Ecto neural progenitor cell (in vitro differentiated cells): Measurements from ENCODE around the gene EGLN2.
"Not testable (repeated sequence)": the region's sequence is repeated elsewhere in the genome, so short reads cannot be mapped to it uniquely, and the experiment has no call there.

Experiments used
- DNase-seq: peaks from one replicate; pipeline ENCODE4 v3.0.0-alpha.2; 2018; ENCODE audit warnings: low spot score

EGLN2 gene

DNA sequence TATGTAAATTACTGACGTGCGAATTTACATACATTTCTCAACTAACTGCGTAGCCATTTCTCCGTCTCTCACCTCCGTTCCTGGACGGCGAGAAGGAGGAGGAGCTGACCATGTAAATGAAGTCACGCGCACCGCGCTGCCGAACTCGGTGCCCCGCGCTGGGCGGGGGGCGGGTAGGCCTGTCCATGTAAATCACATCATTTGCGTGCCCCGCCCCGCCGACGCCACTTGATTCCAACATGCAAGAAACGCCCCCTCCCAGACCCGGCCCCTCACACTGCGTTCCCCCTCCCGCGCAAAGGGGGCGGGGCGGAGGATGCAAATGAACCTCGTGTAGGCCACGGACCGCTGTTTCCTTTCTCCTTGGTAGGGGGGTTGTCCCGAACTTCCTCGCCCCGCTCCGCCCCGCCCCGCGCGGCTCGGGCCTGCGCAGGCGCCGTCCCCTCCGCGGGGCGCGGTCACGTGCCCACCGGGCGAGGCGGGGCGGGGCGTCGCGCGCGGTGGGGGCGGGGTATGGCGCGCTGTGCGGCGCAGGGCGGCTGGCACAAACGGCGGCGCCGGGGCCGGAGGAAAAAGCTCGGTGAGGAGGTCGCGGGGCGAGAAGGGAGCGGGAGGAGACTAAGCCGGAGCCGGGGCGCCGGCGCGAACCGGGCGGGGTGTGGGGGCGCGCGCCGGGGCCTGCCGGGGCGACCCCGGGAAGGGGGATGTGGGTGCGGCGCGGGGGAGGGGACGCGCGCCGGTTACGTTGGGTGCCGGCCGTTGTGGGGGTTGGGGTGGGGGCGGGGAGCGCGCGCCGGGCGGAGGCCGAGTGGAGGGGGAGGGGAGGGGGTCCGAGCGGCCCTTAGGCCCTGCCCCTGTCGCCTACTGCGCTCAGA is at the start of gene EGLN2:
Gene EGLN2, plus strand, starts transcription at position 509 of the 875 bp plus-strand sequence. CDS start 1,382 bp downstream, outside the sequence.
- DNase-seq, result peak; percentile 100

DNA sequence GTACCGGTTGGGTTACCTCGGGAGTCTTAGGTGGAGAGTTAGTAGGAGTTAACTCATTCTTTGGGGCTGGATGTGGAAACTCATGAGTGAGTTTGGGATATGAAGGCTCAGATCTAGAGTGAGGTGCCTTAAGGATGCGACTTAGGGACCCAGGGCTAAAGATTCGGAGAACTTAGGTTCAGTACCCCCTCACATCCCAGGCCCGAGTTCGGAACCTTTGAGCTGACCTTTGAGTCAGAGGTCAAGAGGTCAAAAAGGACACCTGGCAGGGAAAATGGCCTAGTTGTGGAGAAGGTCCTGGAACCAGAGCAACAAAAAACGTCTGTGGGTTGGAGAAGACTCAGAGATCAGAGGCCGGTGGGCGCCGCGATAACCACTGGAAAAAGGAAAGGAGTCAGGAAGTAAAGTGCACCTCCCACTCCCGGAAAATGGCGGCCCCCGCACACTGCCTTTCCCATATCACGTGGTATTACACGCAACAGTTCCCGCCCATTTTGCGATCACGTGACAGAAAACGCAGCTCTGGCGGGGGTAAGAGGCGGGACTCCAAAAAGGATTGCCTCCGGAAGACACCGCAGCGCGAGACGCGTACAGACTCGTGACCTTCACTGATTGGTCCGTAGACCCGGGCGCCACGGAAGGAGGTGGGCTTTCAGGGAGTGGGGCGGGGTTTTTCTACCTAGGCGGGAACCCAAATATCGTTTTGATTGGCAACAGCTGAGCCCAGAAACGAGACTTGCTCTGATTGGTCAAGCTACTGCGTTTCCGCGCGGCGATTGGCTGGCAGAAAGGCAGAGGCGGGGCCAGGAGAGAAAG is 48.7 kb upstream of the EGLN2 start, which contains the start of gene ACTMAP:
Gene ACTMAP, minus strand, starts transcription at position 420 of the 816 bp plus-strand sequence. CDS start 674 bp downstream, outside the sequence.
- DNase-seq, result peak; percentile 99

DNA sequence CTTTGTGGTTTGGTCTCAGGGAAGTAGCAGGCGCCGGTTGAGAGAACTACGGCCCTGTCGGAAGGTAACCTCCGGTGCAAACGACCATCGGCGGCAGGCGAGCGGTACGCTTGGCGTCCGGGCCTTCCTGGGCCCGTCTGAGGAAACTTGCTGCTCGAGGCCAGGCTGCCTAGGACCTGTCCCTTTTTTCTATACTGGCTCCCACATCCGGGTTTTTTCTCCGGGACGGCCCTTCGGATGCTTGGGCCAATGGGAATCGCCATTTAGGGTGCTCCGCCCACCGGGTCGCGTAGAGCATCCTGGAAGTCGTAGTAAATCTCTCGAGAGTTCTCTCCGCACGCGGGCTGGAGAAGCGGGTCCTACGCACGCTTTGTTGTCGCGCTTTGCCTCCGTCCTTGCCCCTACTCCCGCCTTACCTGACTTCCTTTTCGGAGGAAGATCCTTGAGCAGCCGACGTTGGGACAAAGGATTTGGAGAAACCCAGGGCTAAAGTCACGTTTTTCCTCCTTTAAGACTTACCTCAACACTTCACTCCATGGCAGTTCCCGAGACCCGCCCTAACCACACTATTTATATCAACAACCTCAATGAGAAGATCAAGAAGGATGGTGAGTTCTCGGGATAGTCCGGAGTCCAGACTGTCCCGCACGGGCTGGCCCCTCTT is 48.0 kb upstream of the EGLN2 start, which contains the start of gene SNRPA:
Gene SNRPA, plus strand, starts transcription at position 330 of the 664 bp plus-strand sequence. Its CDS starts 206 bp downstream, at position 536.
- DNase-seq, result peak; percentile 98

DNA sequence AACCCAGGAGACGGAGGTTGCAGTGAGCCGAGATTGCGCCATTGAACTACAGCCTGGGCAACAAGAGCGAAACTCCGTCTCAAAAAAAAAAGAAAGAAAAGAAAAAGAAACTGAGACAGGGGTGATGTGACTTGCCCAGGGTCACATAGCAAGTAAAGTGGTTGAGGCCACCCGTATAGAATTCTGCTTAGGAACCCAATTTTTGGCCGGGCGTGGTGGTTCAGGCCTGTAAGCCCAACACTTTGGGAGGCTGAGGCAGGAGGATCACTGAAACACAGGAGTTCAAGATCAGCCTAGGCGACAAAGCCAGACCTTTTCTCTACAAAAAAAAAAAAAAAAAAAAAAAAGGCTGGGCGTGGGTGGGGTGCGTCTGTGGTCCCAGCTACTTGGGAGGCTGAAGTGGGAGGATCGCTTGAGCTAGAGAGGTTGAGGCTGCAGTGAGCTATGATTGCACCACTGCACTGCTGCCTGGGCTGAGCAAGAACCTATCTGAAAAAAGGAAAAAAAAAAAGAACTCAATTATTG is 46.7 kb upstream of the EGLN2 start:
- DNase-seq, result no peak

GRCh38 chr19:40754611-40755247 is 44.3 kb upstream of the EGLN2 start:
- no peak for DNase-seq

GRCh38 chr19:40755248-40755624 is 43.8 kb upstream of the EGLN2 start:
- DNase-seq, result no peak

- no peak for DNase-seq
Observed at GRCh38 chr19:40755791-40756190, 43.2 kb upstream of the EGLN2 start.

DNA sequence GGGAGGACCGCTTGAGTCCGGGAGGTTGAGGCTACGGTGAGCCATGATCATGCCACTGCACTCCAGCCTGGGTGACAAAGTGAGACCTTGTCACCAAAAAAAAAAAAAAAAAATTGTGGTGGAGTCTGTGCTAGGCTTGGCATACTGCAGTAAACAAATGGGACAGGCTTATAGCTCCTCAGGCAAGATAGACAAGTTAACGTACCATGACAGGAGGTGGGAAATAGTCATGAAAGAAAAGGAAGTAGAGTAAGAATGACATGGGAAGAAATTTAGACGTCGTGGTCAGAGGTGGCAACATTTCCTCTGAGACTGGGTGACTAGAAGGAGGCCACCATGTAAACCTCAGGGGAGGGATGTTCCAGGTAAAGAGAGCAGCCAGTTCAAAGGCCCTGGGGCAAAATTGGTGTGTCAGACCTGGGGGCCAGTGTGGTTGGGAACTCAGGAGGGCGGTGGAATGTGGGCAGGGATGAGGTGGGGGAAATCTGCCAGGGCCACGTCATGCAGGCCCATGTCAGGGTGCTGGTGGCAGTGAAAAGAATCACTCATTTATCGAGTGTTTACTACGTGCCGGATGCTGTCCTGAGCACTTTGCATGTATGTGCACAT is 42.4 kb upstream of the EGLN2 start:
- no peak for DNase-seq

GRCh38 chr19:40758491-40758890 is 40.5 kb upstream of the EGLN2 start:
- DNase-seq, result no peak

GRCh38 chr19:40759352-40759751 is 39.6 kb upstream of the EGLN2 start:
- DNase-seq, result no peak

- DNase-seq, result no peak
Observed at GRCh38 chr19:40762754-40763470, 36.1 kb upstream of the EGLN2 start.

DNA sequence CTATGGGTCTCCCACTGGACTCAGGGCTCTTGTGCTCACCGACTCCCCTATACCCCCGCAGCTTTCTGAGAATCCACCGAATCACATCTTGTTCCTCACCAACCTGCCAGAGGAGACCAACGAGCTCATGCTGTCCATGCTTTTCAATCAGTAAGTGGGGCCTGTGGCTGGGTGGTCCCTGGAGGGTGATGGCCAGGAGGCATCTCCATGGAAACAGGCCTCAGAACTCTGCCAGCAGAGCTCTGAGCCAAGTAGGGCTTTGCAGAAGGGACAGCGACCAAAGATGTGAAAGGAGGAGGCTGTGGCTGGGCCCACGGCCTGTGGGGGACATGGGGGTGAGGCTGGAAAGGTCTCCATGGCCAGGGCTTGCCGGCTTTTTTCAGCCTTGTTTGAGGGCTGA is 35.5 kb upstream of the EGLN2 start:
- no peak for DNase-seq

GRCh38 chr19:40763963-40764362 is 35.0 kb upstream of the EGLN2 start:
- no peak for DNase-seq

- DNase-seq, result not testable (repeated sequence)
Observed at GRCh38 chr19:40766385-40766784, 32.6 kb upstream of the EGLN2 start.

DNA sequence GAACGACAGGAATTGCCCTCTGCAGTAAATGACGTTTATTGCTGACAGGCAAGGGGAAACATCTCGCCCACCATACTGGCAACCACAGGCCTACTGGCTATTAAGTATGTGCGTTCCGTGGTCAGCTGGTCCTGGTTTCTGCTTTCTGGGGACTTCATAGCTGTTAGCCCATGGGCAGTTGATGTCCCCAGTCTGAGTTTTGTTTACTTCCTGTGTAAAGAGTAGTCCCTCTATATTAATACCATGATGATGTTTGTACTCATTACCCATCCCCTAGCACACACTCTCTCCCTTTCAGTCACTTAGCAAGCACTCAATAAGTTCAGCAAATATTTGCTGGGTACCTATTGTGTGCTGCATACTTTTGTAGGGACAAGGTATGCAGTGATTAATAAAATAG is 30.1 kb upstream of the EGLN2 start:
- DNase-seq, result no peak

- DNase-seq, result not testable (repeated sequence)
Observed at GRCh38 chr19:40771101-40771862, 27.7 kb upstream of the EGLN2 start.

DNA sequence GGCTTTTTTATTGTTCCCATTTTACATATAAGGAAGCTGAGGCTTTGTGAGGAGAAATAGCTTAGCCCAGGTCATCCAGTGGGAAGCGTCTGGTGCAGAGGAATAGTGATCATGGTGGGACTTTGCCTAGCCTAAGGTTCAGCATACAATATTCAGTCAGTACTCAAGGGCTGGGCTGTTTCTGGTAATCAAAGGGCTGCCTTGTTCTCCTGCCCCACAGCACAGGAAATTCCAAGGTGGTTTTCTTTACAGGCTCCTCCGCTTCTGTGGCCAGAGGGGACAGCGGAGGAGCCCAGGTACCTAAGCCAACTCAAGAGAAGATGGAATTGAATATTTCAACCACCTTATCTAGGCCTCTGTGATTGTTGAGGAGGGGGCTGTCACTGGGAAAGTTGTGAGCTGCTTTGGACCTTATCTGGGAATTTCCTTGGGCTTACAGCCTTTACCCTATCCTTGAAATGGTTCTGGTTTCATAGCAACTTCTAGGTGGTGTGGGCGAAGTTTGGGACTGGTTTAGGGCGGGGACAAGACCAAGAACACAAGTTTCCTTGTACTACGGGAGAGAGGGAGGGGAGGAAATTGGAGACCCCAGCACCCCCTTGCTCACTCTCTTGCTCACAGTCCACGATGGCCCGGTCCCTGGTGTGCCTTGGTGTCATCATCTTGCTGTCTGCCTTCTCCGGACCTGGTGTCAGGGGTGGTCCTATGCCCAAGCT is 23.9 kb upstream of the EGLN2 start, which contains the start of gene MIA:
Gene MIA, plus strand, starts transcription at position 606 of the 716 bp plus-strand sequence. Its CDS starts 22 bp downstream, at position 628.
- no peak for DNase-seq

DNA sequence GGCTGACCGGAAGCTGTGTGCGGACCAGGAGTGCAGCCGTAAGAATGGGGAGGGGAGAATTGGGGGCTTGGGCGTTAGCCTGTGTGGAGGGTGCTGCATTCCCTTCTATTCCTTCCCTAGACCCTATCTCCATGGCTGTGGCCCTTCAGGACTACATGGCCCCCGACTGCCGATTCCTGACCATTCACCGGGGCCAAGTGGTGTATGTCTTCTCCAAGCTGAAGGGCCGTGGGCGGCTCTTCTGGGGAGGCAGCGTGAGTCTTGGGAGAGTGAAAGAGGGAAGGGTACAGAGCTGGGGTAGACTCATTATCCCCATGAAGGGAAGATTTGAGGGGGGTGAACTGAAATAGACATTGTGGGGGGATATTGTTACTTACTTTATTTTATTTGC is 23.4 kb upstream of the EGLN2 start:
- no peak for DNase-seq

DNA sequence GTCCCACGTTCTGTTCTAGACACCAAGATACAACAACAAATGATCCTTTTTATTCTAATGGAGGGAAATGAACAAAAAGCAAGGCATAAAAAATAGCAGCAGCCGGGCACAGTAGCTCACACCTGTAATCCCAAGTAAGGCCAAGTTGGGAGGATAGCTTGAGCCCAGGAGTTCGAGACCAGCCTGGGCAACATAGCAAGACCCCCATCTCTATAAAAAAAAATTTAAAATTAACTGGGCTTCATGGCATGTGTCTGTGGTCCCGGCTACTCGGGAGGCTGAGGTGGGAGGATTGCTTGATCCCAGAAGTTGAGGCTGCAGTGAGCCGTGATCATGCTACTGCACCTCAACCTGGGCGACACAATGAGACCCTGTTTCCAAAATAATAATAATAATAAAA is 22.6 kb upstream of the EGLN2 start:
- no peak for DNase-seq
